KBM-7 (cell line): ENCODE data around the gene RAD23A.
A peak's percentile ranks its signal among the peaks of the same experiment; 100 is the strongest.
"Not testable (repeated sequence)": the region's sequence is repeated elsewhere in the genome, so short reads cannot be mapped to it uniquely, and the experiment has no call there.

Experiments used
- DNase-seq: peaks from one replicate; pipeline ENCODE4 v3.0.0-alpha.2; 2015
- in situ Hi-C: fragments of 300-500 bp; cut with MboI; formaldehyde crosslinking; loops from 2 replicates; pipeline ENCODE4 v1.14.3; 2020; ENCODE audit warnings: low sequenced_read_pairs, low pct_unique_long_range_greater_than_20kb, mixed read lengths

The RAD23A gene

GRCh38 chr19:12976109-12976508, 30.4 kb downstream of the RAD23A start:
- DNase-seq: not testable (repeated sequence)
- in situ Hi-C loops: loop anchor here (25.0 kb wide), 1 partner anchor 111 kb away; no protein-coding TSS in a partner anchor

DNA sequence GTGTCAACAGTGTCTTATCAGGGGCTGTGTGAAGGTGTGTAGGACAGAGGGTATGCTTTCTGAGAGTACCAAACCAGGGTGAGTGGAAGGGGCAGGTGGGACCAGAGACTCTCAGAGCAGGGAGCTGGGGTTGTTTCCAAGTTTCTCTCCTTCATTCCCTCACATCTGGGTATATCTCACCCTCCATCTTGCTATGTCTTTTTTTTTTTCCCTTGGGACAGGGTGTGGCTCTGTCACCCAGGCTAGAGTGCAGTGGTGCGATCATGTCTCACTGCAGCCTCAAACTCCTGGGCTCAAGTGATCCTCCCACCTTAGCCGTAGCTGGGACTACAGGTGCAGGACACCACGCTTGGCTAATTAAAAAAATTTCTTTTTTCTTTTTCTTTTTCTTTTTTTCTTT, 34.3 kb downstream of the RAD23A start:
- in situ Hi-C loops: loop anchor here (25.0 kb wide), 1 partner anchor 107 kb away; no protein-coding TSS in a partner anchor
- no peak for DNase-seq

DNA sequence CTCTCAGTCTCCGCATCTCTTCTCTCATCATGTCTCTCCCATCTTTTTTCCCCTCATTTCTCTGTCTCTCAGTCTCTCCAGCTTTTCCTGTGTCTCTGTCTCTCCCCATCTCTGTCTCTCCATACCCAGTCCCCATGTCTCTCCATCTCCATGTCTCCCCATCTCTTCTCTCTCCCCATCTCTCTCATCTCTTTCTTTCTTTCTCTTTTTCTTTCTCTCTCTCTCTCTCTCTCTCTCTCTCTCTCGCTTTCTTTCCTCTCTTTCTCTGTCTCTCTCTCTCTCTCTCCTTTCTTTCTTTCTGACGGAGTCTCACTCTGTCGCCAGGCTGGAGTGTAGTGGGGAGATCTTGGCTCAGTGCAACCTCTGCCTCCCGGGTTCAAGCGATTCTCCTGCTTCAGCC, 37.0 kb downstream of the RAD23A start:
- in situ Hi-C loops: loop anchor here (25.0 kb wide), 1 partner anchor 105 kb away; no protein-coding TSS in a partner anchor
- DNase-seq: no peak

DNA sequence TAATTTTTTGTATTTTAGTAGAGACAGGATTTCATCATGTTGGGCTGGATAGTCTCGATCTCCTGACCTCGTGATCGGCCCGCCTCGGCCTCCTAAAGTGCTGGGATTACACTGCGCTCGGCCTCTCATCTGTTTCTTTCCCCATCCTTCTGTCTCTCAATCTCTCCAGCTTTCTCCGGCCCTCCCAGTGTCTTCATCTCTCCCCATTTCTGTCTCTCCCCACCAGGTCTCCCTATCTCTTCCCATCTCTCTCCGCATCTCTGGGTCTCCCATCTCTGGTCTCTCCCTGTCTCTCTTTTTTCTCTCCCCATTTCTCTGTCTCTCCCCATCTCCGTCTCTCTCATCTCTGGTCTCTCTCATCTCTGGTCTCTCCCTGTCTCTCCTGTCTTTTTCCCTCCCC, 37.4 kb downstream of the RAD23A start:
- in situ Hi-C loops: loop anchor here (25.0 kb wide), 1 partner anchor 104 kb away; no protein-coding TSS in a partner anchor
- no peak for DNase-seq

DNA sequence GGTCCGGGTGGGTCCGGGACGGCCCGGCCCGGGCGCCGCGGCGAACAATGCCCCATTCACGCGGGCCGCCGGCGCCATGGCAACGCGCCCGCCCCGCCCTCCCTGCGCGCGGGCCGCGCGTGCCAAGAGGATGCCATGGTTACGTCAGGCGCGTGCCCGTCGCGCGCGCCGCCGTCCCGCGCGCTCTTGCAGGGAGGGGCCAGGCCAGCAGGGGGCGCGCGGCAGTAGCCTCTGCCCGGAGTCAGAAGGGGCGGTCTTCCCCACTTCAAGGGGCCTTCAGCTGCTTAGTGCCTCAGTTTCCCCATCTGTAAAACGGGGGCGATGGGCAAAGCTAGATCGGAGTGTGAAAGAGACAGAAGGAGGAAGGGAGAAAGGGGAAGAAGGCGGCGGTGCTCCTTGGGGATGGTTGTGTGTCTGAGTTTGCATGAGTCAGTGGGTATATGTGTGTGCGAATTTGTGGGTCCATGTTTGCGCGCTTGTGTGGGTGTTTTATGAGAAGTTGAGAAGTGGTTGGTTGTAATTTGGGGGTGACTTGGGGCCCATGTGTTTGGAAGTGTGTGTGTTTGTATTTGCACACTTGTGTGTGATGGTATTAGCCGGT, 38.0 kb downstream of the RAD23A start:
- DNase-seq: peak; percentile 91

DNA sequence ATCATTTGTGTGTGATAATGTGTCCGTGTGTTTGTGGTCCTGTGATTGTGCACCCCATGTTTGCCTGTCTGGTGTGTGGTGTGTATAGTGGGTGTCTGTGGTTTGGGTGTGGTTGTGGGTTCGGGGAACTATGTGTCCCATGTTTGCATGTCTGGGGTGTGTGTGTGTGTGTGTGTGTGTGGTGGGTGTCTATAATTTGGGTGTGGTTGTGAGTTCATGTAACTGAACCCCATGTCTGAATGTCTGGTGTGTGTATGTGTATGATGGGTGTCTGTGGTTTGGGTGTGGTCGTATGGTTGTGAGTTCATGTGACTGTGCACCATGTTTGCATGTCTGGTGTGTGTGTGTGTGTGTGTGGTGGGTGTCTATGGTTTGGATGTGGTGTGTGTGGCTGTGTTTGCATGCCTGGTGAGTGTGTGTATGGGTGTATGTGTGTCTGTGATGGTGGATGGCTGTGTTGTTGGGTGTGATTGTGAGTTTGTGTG, 38.5 kb downstream of the RAD23A start:
- DNase-seq: no peak
- in situ Hi-C loops: loop anchor here (25.0 kb wide), 1 partner anchor 103 kb away; no protein-coding TSS in a partner anchor

More for the DNA sequence above, 38.0 kb downstream of the RAD23A start:
- in situ Hi-C loops: loop anchor here (25.0 kb wide), 1 partner anchor 104 kb away; no protein-coding TSS in a partner anchor

- in situ Hi-C loops: loop anchor here (25.0 kb wide), 1 partner anchor 103 kb away; no protein-coding TSS in a partner anchor
- DNase-seq: no peak
Observed at GRCh38 chr19:12984683-12985048, 39.0 kb downstream of the RAD23A start.

DNA sequence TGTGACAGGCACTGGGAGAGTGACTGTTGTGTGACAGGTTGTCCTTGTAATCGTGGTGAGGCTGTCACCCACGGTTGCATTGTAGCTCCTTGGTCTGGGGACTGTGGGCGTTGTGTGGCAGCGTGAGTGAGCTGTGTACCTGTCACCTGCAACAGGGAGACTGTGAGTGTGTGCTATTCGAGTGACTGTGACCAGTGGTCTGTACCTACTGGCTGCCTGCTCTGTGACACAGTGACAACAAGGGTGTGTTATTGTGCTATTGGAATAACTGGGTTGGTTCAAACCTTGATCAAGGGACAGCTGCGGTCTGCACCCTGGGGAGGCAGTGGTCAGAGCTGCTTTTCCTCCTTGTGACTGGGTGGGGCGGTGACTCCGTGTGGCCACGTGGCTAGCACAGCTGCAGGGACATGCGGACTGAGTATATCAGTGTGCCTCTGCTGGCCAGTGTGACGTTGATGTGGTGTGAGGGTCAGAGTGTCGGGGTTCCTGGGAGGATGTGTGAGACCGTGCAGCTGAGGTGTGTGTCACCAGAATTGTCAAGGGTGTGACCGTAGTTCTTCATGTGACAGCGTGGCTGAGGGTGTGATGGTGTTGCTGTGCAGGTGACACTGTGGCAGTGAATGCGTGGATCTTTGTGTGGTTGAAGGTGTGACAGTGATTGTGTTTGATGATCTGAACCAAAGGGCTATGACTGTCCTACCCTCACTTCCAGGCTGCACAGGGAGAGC, 39.6 kb downstream of the RAD23A start:
- in situ Hi-C loops: loop anchor here (25.0 kb wide), 1 partner anchor 102 kb away; no protein-coding TSS in a partner anchor

DNA sequence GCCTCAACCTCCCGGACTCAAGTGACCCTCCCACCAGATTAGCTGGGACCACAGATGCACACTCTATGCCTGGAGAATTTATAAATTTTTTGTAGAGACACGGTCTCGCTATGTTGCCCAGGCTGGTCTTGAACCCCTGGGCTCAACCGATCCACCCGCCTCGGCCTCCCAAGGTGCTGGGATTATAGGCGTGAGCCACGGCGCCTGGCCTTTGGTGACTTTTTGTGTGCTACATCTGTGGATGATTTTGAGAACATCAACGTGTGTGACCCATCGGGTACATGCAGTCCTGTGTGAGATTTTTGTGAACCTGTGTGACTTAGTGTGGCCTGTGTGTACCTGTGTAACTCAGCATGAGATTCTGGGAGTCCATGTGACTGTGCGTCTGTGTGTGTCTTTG, 41.1 kb downstream of the RAD23A start:
- in situ Hi-C loops: loop anchor here (25.0 kb wide), 1 partner anchor 101 kb away; no protein-coding TSS in a partner anchor
- no peak for DNase-seq

More for the DNA sequence above, 39.6 kb downstream of the RAD23A start:
- DNase-seq: no peak

- in situ Hi-C loops: loop anchor here (25.0 kb wide), 1 partner anchor 100 kb away; no protein-coding TSS in a partner anchor
- no peak for DNase-seq
Observed at GRCh38 chr19:12987190-12987589, 41.5 kb downstream of the RAD23A start.

- DNase-seq: no peak
- in situ Hi-C loops: loop anchor here (25.0 kb wide), 1 partner anchor 100 kb away; no protein-coding TSS in a partner anchor
Observed at GRCh38 chr19:12987781-12988180, 42.1 kb downstream of the RAD23A start.

GRCh38 chr19:12990431-12990830, 44.8 kb downstream of the RAD23A start:
- in situ Hi-C loops: loop anchor here (25.0 kb wide), 1 partner anchor 97 kb away; no protein-coding TSS in a partner anchor
- no peak for DNase-seq

- no peak for DNase-seq
- in situ Hi-C loops: loop anchor here (25.0 kb wide), 1 partner anchor 96 kb away; no protein-coding TSS in a partner anchor
Observed at GRCh38 chr19:12990853-12991252, 45.2 kb downstream of the RAD23A start.

DNA sequence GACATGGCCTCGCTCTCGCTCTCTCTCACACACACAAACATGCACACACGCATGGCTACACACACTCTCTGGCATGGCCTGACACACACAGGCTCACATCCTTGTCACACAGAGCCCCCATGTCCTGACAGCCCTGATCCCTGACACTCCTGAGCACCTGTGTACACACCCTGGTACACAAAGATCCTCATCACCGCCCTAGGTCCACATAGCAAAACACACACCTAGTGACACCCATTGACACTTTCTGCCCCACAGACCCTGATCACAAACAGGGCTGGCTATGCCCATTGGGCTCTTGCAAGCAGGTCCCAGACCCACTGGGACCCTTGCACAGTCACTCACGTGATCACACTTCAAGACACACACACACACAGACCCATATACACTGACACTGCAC, 45.6 kb downstream of the RAD23A start:
- in situ Hi-C loops: loop anchor here (25.0 kb wide), 1 partner anchor 96 kb away; no protein-coding TSS in a partner anchor
- no peak for DNase-seq

GRCh38 chr19:12992729-12993128, 47.1 kb downstream of the RAD23A start:
- in situ Hi-C loops: loop anchor here (25.0 kb wide), 1 partner anchor 95 kb away; no protein-coding TSS in a partner anchor

GRCh38 chr19:12993562-12993961, 47.9 kb downstream of the RAD23A start:
- in situ Hi-C loops: loop anchor here (25.0 kb wide), 1 partner anchor 94 kb away; no protein-coding TSS in a partner anchor
- no peak for DNase-seq

More at GRCh38 chr19:12992729-12993128, 47.1 kb downstream of the RAD23A start:
- no peak for DNase-seq

DNA sequence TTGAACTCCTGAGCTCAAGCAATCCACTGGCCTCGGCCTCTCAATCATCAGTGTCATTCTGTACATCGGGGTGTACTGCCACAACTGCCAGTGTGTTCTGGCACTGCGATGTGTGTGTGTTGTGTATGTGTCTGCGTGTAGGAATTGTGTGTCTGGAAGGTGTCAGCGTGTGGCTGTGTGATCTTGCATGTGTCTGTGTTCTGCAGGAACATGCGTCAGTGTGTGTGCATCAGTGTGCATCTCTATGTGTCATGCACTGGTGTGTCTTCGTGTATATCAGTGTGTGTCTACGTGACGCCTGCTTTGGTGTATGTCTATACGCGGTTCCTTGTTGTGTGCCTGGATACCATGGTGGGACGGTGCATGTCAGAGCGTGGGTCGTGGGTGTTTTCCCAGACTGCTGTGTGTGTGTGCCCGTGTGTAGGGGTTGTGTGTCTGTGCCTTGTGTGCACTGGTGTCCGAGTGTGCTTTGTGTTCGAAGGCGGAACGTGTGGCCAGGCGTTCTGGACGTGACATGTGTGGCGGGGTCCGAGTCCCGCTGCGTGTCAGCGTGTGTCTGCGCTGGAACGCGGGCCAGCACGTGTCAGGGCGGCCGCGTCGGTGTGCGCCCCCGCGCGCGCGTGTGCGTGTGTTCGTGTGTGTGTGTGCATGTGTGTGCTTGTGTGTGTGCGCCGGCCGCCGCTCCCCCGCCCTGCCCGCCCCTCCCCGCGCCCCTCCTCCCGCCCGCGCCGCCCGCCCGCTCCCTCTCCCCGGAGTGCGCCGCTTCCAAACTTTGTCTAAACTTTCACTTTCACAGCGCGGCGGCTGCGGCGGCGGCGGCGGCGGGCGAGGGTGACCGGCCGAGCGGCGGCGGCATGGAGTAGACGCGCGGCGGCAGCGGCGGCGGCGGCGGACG, 49.3 kb downstream of the RAD23A start, which contains the start of gene NFIX:
NFIX (plus strand) TSS at position 775 of the 895 bp plus-strand sequence. CDS start 363 bp downstream, outside the sequence.
- peak; percentile 49 for DNase-seq
- in situ Hi-C loops: loop anchor here (25.0 kb wide), 1 partner anchor 92 kb away; no protein-coding TSS in a partner anchor
